ENCODE data around the gene FGF6.
A peak's percentile ranks its signal among the peaks of the same experiment; 100 is the strongest.

FGF6 gene

GRCh38 chr12:4449851-4450221, 4.2 kb upstream of the FGF6 start:
- TF ChIP-seq MAX (IDR thresholded peaks at IDR 0.05) (no peak), USF1 (IDR thresholded peaks at IDR 0.05) (peak; percentile 58), TCF12 (IDR thresholded peaks at IDR 0.05; ENCODE audit: low read depth) (0 out of 2 replicates have a peak, but pooled peaks have one; percentile 37), NFIC (IDR thresholded peaks at IDR 0.05) (peak; percentile 66)

GRCh38 chr12:4448943-4449850, 3.6 kb upstream of the FGF6 start:
- TF ChIP-seq MAX (IDR thresholded peaks at IDR 0.05) = no peak

GRCh38 chr12:4448371-4448940, 2.8 kb upstream of the FGF6 start:
- TF ChIP-seq TCF12 (IDR thresholded peaks at IDR 0.05; ENCODE audit: low read depth) (no peak), MAX (IDR thresholded peaks at IDR 0.05) (no peak), EP300 (IDR thresholded peaks at IDR 0.05; ENCODE audit: borderline replicate concordance) (no peak), NFIC (IDR thresholded peaks at IDR 0.05) (no peak), REST (IDR thresholded peaks at IDR 0.05; ENCODE audit: low read depth) (no peak), FOXM1 (IDR thresholded peaks at IDR 0.05; ENCODE audit: borderline replicate concordance, low read depth) (no peak), USF1 (IDR thresholded peaks at IDR 0.05) (no peak), ZBTB7A (IDR thresholded peaks at IDR 0.05; ENCODE audit: low read depth) (no peak), RAD21 (IDR thresholded peaks at IDR 0.05; ENCODE audit: low read depth) (no peak), CREB1 (IDR thresholded peaks at IDR 0.05; ENCODE audit: low read depth) (no peak), TAF1 (IDR thresholded peaks at IDR 0.05; ENCODE audit: low read depth) (no peak), CEBPB (IDR thresholded peaks at IDR 0.05) (no peak)

GRCh38 chr12:4447151-4447550, 1.5 kb upstream of the FGF6 start:
- TF ChIP-seq FOXM1 (IDR thresholded peaks at IDR 0.05; ENCODE audit: borderline replicate concordance, low read depth) = no peak
- TF ChIP-seq NFIC (IDR thresholded peaks at IDR 0.05) = no peak
- no peak for TF ChIP-seq CEBPB (IDR thresholded peaks at IDR 0.05)
- TF ChIP-seq RAD21 (IDR thresholded peaks at IDR 0.05; ENCODE audit: low read depth) = no peak
- no peak for TF ChIP-seq REST (IDR thresholded peaks at IDR 0.05; ENCODE audit: low read depth)
- TF ChIP-seq TCF12 (IDR thresholded peaks at IDR 0.05; ENCODE audit: low read depth) = no peak
- TF ChIP-seq MAX (IDR thresholded peaks at IDR 0.05) = no peak
- TF ChIP-seq EGR1 (IDR thresholded peaks at IDR 0.05) = no peak

GRCh38 chr12:4446335-4446734, 720 bp upstream of the FGF6 start:
- no peak for TF ChIP-seq CREB1 (IDR thresholded peaks at IDR 0.05; ENCODE audit: low read depth)
- TF ChIP-seq EGR1 (IDR thresholded peaks at IDR 0.05) = no peak
- TF ChIP-seq EP300 (IDR thresholded peaks at IDR 0.05; ENCODE audit: borderline replicate concordance) = no peak
- no peak for TF ChIP-seq FOXM1 (IDR thresholded peaks at IDR 0.05; ENCODE audit: borderline replicate concordance, low read depth)

- no peak for TF ChIP-seq EP300 (IDR thresholded peaks at IDR 0.05; ENCODE audit: borderline replicate concordance)
- TF ChIP-seq MAX (IDR thresholded peaks at IDR 0.05) = no peak
- no peak for TF ChIP-seq FOXM1 (IDR thresholded peaks at IDR 0.05; ENCODE audit: borderline replicate concordance, low read depth)
- TF ChIP-seq TCF12 (IDR thresholded peaks at IDR 0.05; ENCODE audit: low read depth) = no peak
- no peak for TF ChIP-seq NFIC (IDR thresholded peaks at IDR 0.05)
- TF ChIP-seq RAD21 (IDR thresholded peaks at IDR 0.05; ENCODE audit: low read depth) = no peak
- no peak for TF ChIP-seq EGR1 (IDR thresholded peaks at IDR 0.05)
- no peak for TF ChIP-seq CEBPB (IDR thresholded peaks at IDR 0.05)
These were observed 1.6 kb downstream of the FGF6 start for GRCh38 chr12:4444031-4444430.

All from Ishikawa (cell line).